ENCODE measurements around the gene PGM2L1.

DNA sequence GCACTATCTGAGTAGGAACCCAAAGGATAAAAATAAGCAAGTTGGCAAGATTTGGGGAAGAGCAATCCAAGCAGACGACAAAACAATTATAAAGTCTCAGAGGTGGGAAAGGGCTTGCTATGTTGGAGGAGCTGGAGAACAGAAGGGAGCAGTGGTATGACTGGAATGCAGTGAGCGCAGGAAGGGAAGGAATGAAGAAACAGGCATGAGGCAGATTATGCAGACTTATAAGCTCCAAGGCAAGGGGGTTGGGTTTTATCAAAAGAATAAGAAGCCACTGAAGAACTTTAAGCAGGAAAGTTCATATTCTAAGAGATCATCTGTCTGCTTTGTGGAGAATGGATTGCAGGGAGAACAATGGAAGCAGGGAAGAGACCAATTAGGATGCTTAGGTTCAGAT is 31.7 kb downstream of the PGM2L1 start:
- TF ChIP-seq, protein P1, sequence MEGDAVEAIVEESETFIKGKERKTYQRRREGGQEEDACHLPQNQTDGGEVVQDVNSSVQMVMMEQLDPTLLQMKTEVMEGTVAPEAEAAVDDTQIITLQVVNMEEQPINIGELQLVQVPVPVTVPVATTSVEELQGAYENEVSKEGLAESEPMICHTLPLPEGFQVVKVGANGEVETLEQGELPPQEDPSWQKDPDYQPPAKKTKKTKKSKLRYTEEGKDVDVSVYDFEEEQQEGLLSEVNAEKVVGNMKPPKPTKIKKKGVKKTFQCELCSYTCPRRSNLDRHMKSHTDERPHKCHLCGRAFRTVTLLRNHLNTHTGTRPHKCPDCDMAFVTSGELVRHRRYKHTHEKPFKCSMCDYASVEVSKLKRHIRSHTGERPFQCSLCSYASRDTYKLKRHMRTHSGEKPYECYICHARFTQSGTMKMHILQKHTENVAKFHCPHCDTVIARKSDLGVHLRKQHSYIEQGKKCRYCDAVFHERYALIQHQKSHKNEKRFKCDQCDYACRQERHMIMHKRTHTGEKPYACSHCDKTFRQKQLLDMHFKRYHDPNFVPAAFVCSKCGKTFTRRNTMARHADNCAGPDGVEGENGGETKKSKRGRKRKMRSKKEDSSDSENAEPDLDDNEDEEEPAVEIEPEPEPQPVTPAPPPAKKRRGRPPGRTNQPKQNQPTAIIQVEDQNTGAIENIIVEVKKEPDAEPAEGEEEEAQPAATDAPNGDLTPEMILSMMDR (IDR thresholded peaks at IDR 0.05) = no peak
- TF ChIP-seq POLR2A (IDR thresholded peaks at IDR 0.05) = no peak
